ENCODE data around the gene UFSP1. TPM values are rescaled to one million over a fixed set of nuclear protein-coding genes. Genes with fewer than 3 reads are reported as not detected.

The UFSP1 gene
- total RNA-seq, 1 experiment from 2014 or later: 5.6 TPM

- ChIA-PET CTCF (interaction anchor here (1.3 to 1.6 kb wide), 4 partner anchors 168 to 302 kb away, joined by 3 to 7 read pairs (median 5); partner anchors contain the start of gene POP7), RAD21 (ENCODE audit: low non-redundant PET in 1 of 2, low total read pairs in 2 of 2, uncharacterized antibody in 2 of 2, unreplicated experiment in 2 of 2) (interaction anchor here in 1 of 2 experiments (0.6 kb wide), 1 partner anchor 376 kb away, joined by 3 read pairs; no protein-coding TSS in a partner anchor), POLR2A (interaction anchor here (0.6 to 2.7 kb wide), 7 partner anchors 16 to 327 kb away, joined by 3 to 31 read pairs (median 4); partner anchors contain the start of genes PLOD3, POP7, SLC12A9 and SRRT)
- peaks cover 16 to 32% of the 10 kb centered on the region in 2 experiments; a peak in 3 of 4 replicates for H3K36me3 ChIP-seq (ENCODE audit: control insufficient read depth in 1 of 2, insufficient read depth in 2 of 2, low read length in 2 of 2)
- H3K9me2 ChIP-seq (ENCODE audit: insufficient read depth): no peaks in the 10 kb centered on the region
- intact Hi-C loops (cut with micrococcal nuclease): no loop called here
- TF ChIP-seq EZH2phosphoT487 (IDR thresholded peaks at IDR 0.05; ENCODE audit: borderline replicate concordance) (no peak), ZNF274 (IDR thresholded peaks at IDR 0.05; ENCODE audit: low read depth, low read length) (no peak), POLR2AphosphoS5 (IDR thresholded peaks at IDR 0.05; ENCODE audit: low read depth, low read length) (no peak), YY1 (IDR thresholded peaks at IDR 0.05; ENCODE audit: extremely low read depth, insufficient replicate concordance, low read depth, low read length) (no peak), ZBTB33 (IDR thresholded peaks at IDR 0.05; ENCODE audit: extremely low read depth, insufficient replicate concordance, low read length) (no peak), ZFX (IDR thresholded peaks at IDR 0.05) (no peak), RAD21 (IDR thresholded peaks at IDR 0.05; ENCODE audit: low read depth) (no peak), MAX (IDR thresholded peaks at IDR 0.05) (no peak), ELF1 (IDR thresholded peaks at IDR 0.05; ENCODE audit: borderline replicate concordance, low read depth) (no peak), CEBPB (IDR thresholded peaks at IDR 0.05; ENCODE audit: low read depth) (no peak), SP1 (IDR thresholded peaks at IDR 0.05; ENCODE audit: low read depth) (no peak), REST (IDR thresholded peaks at IDR 0.05; ENCODE audit: low read depth) (no peak), EGR1 (IDR thresholded peaks at IDR 0.05; ENCODE audit: low read depth) (no peak), POLR2A (IDR thresholded peaks at IDR 0.05; ENCODE audit: borderline replicate concordance, extremely low read depth, insufficient read depth, insufficient read length) (no peak), FOSL1 (IDR thresholded peaks at IDR 0.05; ENCODE audit: low read depth) (no peak), TCF7L2 (IDR thresholded peaks at IDR 0.05; ENCODE audit: borderline replicate concordance, extremely low read depth, insufficient read depth, insufficient read length) (no peak), ATF3 (IDR thresholded peaks at IDR 0.05) (no peak), EZH2 (IDR thresholded peaks at IDR 0.05) (no peak)
- H4K20me1 ChIP-seq (ENCODE audit: insufficient read depth): no peaks in the 10 kb centered on the region
- peaks cover 8 to 59% of the 10 kb centered on the region in 2 experiments for H3K4me1 ChIP-seq (ENCODE audit: control insufficient read depth in 1 of 2, insufficient read depth in 2 of 2, low read length in 2 of 2)
- no peaks in the 10 kb centered on the region for H3K9me3 ChIP-seq (ENCODE audit: control insufficient read depth in 1 of 2, insufficient read depth in 1 of 2, low read depth in 1 of 2, low read length in 2 of 2)
- no peak for DNase-seq (ENCODE audit: low read depth, low spot score)
- H3K9ac ChIP-seq (ENCODE audit: low read length): peak overlapping the region; percentile 97
- H3K4me3 ChIP-seq (replicated peaks in 1 of 2; ENCODE audit: low read depth in 1 of 2, low read length in 2 of 2): peak overlapping the region; percentile 63 to 83
- BruUV-seq (replicated peaks): no TSS peak
- H3K27ac ChIP-seq (ENCODE audit: low read depth, low read length): peak overlapping the region; percentile 85
- no peak for ATAC-seq
- H2AFZ ChIP-seq (ENCODE audit: low read depth, low read length, poor library complexity, severe bottlenecking): no peak overlapping the region
- H3K27me3 ChIP-seq (ENCODE audit: insufficient read depth, low read length): no peaks in the 10 kb centered on the region
- H3K4me2 ChIP-seq (ENCODE audit: low read length): peak overlapping the region; percentile 98
- peaks cover 30% of the 10 kb centered on the region for H3K79me2 ChIP-seq (ENCODE audit: insufficient read depth, low read length)
These were observed 1.4 kb upstream of the UFSP1 start for GRCh38 chr7:100890653-100891567.
